ENCODE results near the gene GPRC5C.

The GPRC5C gene

DNA sequence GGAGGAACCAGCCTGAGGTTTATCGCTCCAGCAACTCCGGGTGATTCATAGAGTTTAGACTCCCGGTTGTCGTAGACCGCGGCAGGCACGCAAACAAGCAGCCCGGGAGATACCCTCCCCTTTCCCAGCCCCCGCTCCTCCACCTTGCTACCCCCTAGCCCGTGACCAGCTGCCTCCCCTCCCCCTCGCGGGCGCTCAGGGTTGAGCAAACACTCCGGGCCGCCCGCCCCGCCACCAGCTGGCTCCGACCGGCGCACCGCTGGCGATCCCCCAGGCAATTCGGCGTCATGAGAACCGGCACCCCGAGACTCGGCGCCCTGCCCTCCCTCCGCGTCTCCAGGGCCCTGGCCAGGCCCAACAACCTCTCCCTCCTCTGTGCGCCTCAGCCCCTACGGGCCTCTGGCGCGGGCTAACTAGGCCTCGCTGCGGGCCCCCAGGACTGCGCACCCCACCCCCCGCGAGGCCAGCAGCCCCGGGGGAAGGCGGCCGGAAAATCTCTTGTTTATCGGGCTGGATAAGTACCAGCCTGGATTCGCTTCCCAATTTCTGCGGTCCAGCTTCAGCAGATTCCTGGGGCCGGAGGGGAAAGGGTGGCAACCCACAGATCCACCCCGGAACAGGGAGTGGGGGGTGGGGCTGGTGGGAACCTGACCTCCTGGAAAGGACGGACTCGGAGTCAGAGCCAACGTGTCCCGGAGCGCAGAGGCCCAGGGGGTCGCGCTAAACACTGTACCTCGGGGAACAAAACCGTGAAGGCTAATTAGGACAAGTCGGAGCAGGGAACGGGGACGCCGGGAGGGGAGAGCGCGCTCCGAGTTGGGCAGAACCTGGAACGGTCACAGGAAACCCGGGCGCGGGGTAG lies 951 bp upstream of the GPRC5C start:
- DNase-seq (ENCODE audit: insufficient read length, low spot score) (peak; percentile 50), FAIRE-seq (no peak)

DNA sequence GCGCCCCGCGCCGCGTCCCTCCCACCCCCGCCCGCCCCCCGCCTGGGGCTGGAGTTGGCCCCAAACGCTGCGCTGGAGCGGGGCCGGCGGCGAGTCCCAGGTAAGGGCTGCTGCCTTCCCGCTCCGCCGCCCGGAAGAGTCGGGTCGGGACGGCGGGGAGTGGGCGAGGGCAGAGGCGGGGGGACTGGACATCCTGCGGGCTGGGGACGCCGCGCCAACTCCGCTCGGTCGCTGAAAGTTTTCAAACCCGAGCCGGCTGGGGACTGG lies 469 bp downstream of the GPRC5C start:
- no peak for FAIRE-seq

DNA sequence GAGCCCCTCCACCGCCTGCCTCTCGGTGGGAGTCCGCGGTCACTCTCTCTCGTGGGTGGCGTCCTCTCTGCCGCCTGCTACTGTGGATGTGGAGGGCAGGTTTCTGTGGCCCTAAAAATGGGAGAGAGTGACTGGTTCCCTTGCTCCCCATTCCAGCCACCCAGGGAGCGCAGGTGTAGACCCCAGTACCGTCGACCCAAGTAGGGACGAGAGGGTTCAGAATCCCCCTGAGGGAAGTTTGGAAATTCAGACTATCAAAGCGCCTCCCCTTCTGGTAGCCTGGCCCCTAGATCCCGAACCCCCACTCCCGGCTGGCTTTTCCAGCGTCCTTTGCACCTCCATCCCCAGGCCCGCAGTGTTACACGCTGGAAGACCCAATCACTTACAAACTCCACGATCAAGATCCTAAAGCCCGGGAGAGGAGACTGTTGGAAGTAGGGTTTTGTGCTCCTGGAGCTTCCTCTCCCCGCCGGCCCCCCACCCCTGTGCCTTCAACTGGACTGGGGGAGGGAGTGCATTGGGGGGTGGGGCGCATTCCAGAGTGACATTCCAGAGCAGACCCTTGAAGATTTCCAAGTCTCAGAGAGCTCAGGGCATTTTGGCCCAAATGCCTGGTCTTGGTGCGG lies 991 bp downstream of the GPRC5C start:
- DNase-seq (ENCODE audit: insufficient read length, low spot score), result no peak
- FAIRE-seq, result no peak

More for the DNA sequence above, 469 bp downstream of the GPRC5C start:
- DNase-seq (ENCODE audit: insufficient read length, low spot score), result no peak

DNA sequence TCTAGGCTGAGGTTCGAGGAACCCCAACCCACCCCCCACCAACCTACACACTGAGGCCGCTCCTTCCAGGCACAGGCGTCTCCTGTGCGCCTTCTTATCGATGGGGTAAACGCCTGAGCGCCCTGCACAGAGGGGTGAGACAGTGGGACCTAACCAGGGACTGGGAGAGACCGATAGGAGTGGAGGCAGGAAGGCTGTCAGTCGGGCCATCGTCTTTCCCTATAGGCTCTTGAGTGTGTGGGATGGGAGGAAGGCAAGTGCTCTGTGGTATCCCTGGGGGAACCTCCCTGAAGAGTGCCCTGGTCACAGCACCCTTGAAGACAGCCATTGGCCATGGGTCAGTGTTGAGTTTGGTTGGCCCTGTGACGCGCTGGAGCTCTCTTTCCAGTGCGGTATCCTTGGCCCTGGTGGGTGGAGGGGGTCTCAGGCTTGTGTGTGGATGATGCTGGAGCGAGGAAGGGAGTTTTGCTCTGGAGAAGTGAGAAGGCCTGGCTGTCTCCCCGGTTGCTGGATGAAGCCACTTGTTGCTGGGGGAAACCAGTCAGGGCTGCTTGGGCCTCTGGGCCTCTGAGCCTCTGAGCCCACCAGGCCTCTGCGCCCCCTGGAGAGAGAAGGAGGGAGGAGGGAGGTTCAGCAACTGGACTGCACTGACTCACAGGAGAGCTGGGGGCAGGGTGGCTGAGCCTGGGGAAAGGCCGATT lies 1.7 kb downstream of the GPRC5C start:
- FAIRE-seq, result no peak
- no peak for DNase-seq (ENCODE audit: insufficient read length, low spot score)

DNA sequence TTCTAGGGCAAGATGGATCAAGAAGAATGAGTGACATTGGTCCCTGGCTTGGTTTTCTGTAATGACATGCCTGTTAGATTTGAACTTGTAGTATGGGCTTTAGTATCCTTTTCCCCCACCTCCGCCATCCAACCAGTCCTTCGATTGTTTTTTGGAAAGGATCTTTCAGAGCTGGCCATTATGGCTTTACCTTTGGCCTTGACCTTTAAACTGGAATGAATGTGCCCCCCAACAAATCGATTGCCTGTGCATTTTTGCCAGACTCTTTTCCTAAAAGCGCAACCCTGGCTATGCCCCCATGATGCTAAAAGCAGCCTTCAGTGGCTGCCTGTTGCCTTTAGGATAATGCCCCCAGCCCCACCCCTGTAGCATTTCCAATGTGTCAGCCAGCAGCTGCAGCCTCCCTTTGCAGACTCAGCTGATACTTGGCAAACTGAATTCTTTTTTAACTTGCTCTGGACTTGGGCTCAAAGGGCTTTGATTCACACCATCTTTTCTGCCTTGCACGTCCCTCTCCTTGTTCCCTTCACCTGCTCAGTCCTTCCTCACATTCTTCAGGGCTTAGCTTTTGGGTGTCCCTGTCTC lies 4.0 kb downstream of the GPRC5C start:
- no peak for FAIRE-seq
- no peak for DNase-seq (ENCODE audit: insufficient read length, low spot score)

DNA sequence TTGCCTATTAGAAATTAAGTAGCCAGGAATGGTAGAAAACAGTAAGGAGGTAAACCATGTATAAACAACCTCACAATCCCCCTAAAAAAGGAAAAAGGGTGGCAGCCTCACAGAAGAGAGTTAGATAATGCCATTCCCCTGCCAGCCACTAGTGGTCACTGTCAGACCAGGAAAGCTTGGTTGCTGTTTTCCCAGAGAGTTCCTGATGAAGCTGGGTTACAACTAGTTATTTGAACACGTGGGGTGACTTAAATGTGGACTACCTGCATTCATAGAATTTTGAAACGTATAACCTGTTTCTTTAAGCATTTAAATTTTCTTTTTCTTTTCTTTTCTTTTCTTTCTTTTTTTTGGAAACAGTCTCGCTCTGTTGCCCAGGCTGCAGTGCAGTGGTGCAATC lies 5.8 kb downstream of the GPRC5C start:
- DNase-seq (ENCODE audit: insufficient read length, low spot score), result no peak

DNA sequence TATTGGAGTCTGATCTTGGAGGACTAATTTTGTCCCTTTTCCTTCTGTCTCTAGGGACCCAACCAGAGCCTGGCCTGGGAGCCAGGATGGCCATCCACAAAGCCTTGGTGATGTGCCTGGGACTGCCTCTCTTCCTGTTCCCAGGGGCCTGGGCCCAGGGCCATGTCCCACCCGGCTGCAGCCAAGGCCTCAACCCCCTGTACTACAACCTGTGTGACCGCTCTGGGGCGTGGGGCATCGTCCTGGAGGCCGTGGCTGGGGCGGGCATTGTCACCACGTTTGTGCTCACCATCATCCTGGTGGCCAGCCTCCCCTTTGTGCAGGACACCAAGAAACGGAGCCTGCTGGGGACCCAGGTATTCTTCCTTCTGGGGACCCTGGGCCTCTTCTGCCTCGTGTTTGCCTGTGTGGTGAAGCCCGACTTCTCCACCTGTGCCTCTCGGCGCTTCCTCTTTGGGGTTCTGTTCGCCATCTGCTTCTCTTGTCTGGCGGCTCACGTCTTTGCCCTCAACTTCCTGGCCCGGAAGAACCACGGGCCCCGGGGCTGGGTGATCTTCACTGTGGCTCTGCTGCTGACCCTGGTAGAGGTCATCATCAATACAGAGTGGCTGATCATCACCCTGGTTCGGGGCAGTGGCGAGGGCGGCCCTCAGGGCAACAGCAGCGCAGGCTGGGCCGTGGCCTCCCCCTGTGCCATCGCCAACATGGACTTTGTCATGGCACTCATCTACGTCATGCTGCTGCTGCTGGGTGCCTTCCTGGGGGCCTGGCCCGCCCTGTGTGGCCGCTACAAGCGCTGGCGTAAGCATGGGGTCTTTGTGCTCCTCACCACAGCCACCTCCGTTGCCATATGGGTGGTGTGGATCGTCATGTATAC lies 8.0 kb downstream of the GPRC5C start:
- no peak for DNase-seq (ENCODE audit: insufficient read length, low spot score)
- FAIRE-seq, result no peak

More for the DNA sequence above, 5.8 kb downstream of the GPRC5C start:
- FAIRE-seq, result no peak

DNA sequence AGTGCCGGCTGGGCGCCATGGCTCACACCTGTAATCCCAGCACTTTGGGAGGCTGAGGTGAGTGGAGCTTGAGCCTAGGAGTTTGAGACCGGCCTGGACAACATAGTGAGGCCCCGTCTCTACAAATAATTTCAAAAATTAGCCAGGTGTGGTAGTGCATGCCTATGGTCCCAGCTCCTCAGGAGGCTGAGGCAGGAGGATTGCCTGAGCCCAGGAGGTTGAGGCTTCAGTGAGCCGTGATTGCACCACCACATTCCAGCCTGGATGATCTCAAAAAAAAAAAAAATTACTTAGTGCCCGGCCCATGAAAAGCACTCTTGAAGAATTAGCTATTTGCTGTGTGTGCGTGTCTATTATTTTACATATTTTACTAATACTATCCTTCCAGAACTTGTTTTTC lies 9.6 kb downstream of the GPRC5C start:
- DNase-seq (ENCODE audit: insufficient read length, low spot score) (no peak), FAIRE-seq (no peak)

DNA sequence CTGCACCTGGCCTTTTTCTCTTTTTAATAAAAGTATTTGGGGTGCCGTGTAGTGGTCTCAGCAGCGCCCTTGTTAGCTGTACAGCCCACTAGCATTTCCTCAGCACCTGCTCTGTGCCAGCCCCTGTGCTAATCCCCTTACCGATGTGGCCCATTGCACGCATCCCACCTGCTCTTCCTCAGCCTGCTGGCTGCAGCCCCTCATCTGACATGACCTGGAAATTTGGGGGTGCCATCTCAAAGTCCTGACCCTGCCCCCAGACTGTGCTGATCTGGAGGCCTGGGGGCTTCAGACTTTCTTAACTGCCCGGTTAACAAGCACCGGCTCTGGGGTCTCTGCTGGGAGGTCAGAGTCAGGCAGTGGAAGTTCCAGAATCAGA lies 10.4 kb downstream of the GPRC5C start:
- no peak for DNase-seq (ENCODE audit: insufficient read length, low spot score)
- no peak for FAIRE-seq

DNA sequence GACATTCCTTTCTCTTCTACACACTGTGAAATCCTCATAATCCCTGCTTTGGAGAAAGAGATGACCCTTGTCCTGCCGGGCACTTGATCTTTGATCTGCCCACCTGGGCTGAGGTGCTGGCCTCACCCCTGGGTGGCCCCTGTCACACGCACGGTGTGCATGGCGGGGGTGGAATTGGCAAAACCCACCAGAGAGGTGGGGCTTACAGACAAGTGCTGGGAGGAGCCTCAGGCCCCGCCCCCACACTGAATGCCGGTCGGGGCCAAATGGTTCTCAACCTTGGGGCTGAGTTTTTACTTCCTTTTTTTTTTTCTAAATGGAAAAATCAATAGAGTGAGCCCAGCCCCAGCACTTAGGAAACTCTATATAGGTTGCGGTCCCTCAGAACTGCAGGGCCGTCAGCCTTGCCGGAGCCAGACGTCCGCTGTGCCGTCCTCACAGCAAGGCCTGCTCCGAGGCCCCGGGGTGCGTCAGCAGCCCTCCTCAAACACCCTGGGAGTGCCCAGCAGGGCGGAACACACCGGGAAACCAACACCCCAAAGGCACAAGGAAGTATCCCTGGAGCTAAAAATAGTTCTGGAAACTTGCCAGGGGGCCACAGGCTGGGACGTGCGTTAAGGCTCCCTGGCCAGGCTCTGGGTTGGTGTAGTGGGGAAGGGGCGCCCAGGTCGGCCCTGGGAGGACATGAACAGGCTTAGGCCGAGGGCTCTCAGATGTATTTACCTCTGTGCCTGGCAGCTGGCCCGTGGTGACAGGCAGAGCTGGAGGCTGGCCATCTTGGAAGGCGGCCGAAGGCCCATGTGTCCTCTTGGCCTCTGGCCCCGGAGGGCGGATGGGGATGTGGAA lies 11.0 kb downstream of the GPRC5C start:
- DNase-seq (ENCODE audit: insufficient read length, low spot score), result no peak

DNA sequence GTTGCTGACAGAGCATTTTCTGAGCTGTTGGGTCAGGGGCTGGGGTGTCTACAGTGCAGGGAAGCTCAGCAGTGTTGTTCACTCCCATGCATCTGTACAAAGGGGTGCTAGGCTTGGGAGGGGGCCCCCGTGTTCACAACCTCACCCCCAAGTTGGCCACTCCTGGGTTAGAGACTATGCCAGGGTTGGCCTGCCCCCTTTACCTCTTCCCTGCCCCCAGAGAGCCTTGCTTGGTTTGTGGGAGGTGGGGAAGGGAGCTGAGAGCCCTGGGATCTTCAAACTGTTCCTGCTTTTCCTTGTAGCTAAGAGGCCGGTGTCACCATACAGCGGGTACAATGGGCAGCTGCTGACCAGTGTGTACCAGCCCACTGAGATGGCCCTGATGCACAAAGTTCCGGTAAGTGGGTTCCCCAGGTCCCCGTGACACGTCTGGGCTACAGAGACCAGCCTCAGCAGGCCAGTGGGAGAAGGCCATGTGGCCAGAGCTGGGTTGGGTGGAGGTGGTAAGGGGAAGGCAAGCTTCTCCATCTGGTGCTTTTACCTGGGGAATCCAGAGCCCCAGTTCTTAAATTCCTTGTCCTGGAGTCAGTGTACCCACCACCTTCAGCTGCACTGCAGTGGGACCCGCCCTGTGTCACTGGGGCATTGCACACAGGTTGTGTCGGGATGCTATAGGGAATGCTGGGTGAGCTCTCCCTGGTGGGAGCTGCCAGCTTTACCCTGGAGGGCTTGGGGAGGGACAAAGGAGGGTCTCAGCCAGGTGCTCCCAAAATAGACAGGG lies 11.8 kb downstream of the GPRC5C start:
- FAIRE-seq, result no peak

More for the DNA sequence above, 11.0 kb downstream of the GPRC5C start:
- peak; percentile 87 for FAIRE-seq

DNA sequence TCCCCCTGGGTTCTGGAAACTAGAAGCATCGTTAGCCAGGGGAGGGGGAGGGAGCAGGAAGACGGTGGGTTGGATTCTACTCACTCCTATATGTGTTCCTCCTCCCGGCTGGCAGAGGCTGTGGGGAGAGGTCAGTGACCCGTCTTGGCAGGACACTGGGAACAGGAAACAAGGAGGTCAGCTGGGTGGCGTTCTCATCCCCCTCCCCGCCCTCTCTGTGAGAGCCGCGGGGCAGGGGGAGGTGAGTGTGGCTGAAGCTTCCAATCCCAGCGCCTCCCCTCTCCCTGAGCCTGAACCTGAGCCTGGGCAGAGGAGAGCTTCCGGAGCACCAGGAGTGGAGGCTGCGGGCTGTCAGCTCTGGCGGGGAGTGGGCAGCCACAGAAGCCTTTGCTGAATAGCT lies 12.5 kb downstream of the GPRC5C start:
- DNase-seq (ENCODE audit: insufficient read length, low spot score) (no peak), FAIRE-seq (no peak)

More for the DNA sequence above, 11.8 kb downstream of the GPRC5C start:
- no peak for DNase-seq (ENCODE audit: insufficient read length, low spot score)

DNA sequence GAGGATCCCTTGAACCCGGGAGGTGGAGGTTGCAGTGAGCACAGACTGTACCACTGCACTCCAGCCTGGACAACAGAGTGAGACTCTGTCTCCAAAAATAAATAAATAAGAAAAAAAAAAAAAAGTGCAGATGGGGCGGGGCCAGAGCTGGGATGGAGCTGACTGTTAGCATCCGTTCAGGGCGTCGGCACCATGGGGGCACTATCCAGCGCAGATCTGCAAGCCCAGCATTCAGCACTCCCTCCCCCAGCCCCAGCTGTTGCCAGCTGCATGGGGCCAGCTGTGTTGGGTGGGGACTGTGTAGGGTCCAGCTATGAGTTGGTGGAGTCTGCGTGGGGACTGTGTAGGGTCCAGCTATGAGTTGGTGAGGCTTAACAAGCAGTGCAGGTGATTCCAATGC lies 13.3 kb downstream of the GPRC5C start:
- FAIRE-seq (no peak), DNase-seq (ENCODE audit: insufficient read length, low spot score) (no peak)

DNA sequence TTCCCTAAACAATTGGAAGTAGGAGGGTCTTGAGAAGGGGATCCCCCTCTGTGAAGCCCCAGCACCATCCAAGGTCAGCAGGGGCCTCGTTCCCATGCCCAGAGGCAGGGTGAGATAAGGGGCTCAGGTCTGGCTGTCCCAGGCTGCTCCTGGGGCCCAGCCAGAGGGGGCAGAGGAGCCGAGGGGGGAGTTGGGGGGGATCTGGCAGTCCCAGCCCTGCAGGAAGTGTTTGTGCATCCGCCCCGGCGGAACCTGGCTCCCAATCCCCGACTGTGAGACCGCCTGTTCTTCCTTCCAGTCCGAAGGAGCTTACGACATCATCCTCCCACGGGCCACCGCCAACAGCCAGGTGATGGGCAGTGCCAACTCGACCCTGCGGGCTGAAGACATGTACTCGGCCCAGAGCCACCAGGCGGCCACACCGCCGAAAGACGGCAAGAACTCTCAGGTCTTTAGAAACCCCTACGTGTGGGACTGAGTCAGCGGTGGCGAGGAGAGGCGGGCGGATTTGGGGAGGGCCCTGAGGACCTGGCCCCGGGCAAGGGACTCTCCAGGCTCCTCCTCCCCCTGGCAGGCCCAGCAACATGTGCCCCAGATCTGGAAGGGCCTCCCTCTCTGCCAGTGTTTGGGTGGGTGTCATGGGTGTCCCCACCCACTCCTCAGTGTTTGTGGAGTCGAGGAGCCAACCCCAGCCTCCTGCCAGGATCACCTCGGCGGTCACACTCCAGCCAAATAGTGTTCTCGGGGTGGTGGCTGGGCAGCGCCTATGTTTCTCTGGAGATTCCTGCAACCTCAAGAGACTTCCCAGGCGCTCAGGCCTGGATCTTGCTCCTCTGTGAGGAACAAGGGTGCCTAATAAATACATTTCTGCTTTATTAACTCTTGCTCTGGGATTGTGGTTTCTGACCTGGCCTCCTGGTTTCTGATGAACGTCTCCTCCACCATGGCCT lies 14.9 kb downstream of the GPRC5C start:
- no peak for FAIRE-seq
- DNase-seq (ENCODE audit: insufficient read length, low spot score), result no peak

DNA sequence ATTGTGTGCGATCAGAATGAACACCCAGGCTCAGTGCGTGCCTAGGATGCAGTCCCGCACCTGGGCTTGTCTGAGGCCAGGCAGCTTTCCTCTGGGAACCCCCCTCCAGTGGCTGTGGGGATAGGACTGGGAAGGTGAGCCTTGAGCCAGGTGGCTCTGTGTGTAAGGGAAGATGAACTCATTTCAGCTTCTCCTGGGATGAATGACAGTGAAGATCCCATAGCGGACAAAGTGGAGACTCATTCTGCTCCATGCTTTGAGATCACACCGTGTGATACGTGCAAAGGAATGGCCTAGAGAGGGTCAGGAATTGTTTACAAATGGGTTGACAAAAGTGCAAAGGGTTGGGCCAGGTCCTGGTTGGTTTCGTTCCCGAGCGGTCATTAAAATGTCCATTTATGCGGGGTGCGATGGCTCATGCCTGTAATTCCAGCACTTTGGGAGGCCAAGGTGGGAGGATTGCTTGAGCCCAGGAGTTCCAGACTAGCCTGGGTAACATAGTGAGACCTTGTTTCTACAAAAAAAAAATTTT lies 15.8 kb downstream of the GPRC5C start:
- FAIRE-seq, result no peak

DNA sequence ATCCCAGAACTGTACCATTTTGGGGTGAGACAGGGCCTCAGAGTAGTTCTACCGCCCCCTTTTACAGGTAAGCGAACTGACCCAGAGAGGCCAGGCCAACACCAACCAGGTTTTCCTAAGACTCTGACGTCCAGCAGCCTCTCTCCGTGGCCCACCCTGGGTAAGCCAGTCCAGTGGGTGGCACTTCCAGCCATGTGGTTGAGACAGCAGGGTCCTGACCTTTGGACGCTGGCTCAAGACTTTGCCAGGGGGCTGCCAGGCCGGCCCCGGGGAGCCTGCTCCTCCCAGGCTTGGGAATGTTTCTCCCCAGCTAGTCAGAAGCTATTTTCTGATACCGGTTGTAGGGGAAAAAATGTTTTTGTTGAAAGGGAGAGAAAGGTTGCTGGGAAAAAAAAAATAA lies 16.9 kb downstream of the GPRC5C start:
- no peak for DNase-seq (ENCODE audit: insufficient read length, low spot score)
- no peak for FAIRE-seq

More for the DNA sequence above, 15.8 kb downstream of the GPRC5C start:
- no peak for DNase-seq (ENCODE audit: insufficient read length, low spot score)

DNA sequence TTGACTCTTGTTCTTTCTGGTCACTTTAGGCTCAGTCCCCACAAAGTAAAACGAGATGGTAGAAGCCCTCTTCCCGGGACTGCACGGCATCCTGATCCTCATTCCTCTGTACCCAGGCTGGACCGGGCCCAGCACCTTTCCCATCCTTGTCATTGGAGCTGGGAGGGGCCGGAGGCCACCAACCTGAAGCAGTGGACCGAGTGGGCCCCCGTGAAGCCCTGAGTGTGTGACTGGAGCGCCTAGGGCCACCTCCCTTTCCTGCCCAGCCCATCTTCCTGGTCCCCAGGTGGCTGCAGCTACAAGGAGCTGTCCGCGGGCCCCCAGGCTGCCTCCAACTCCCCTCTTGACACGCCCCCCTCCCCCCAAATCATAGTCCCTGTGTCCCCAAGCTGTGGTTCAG lies 17.4 kb downstream of the GPRC5C start:
- FAIRE-seq (no peak), DNase-seq (ENCODE audit: insufficient read length, low spot score) (no peak)

DNA sequence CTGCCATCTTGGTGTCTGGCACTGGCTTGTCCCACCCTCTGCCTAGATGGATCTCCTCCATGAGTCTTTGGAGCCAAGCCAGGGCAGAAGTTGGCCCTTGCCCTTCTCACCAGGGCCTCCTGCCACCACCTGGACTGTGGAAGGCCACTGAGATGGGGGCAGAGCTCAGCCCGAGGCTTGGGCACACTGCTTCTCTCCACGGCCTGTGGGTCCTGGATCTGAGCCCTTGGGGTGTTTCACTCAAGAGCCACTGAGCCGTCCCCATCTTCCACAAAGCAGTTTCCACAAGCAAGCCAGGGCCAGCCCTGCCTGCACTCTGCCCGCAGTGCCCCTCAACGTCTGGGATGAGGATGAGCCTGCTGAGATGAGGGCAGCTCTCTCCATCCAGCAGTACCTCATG lies 17.9 kb downstream of the GPRC5C start:
- FAIRE-seq, result no peak
- DNase-seq (ENCODE audit: insufficient read length, low spot score), result no peak

All from GM19239 (cell line).